ENCODE results near the gene IL31. TPM values are rescaled to one million over a fixed set of nuclear protein-coding genes. Genes with fewer than 3 reads are reported as not detected.

IL31 gene
- total and polyA plus RNA-seq, 3 donors from 2014 or later, result 0.38 TPM; not detected in 2

DNA sequence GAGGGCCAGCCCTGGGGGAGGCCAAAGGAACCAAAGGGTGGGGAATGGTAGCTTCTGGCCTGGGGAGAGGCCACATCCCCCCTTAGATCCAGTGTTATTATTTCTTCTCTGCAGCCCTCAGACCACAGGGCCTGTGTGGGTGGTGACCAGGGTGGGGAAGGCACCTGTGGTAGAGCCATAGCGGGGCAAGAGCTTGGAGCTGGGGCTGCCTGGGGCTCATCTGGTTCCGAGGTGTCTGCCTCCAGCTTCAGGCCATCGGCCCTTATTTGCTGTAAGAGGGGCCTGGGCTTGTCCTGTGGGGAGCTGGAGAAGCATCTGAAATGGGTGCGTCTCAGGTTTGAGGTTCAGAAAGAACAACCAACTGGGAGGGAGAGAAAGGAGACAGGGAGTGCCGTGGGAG, 27.4 kb upstream of the IL31 start:
- Histone ChIP-seq H3K9me3 (no peaks in the 10 kb centered on the region), H3K27ac (no peak overlapping the region), H3K27me3 (no peaks in the 10 kb centered on the region), H3K4me3 (no peak overlapping the region), H3K36me3 (ENCODE audit: low read depth, missing control alignments) (no peaks in the 10 kb centered on the region), H3K4me1 (no peaks in the 10 kb centered on the region)
- intact Hi-C loops (cut with DNase I; ENCODE audit: low total_unique reads), result no loop called here
- 87 to 95% methylated on average over 4 to 5 of the region's 5 CpGs for WGBS, 2 donors
- DNase-seq, result no peak
- TF ChIP-seq, protein P1, sequence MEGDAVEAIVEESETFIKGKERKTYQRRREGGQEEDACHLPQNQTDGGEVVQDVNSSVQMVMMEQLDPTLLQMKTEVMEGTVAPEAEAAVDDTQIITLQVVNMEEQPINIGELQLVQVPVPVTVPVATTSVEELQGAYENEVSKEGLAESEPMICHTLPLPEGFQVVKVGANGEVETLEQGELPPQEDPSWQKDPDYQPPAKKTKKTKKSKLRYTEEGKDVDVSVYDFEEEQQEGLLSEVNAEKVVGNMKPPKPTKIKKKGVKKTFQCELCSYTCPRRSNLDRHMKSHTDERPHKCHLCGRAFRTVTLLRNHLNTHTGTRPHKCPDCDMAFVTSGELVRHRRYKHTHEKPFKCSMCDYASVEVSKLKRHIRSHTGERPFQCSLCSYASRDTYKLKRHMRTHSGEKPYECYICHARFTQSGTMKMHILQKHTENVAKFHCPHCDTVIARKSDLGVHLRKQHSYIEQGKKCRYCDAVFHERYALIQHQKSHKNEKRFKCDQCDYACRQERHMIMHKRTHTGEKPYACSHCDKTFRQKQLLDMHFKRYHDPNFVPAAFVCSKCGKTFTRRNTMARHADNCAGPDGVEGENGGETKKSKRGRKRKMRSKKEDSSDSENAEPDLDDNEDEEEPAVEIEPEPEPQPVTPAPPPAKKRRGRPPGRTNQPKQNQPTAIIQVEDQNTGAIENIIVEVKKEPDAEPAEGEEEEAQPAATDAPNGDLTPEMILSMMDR (IDR thresholded peaks at IDR 0.05), result no peak
- no peak for TF ChIP-seq POLR2A (IDR thresholded peaks at IDR 0.05)

DNA sequence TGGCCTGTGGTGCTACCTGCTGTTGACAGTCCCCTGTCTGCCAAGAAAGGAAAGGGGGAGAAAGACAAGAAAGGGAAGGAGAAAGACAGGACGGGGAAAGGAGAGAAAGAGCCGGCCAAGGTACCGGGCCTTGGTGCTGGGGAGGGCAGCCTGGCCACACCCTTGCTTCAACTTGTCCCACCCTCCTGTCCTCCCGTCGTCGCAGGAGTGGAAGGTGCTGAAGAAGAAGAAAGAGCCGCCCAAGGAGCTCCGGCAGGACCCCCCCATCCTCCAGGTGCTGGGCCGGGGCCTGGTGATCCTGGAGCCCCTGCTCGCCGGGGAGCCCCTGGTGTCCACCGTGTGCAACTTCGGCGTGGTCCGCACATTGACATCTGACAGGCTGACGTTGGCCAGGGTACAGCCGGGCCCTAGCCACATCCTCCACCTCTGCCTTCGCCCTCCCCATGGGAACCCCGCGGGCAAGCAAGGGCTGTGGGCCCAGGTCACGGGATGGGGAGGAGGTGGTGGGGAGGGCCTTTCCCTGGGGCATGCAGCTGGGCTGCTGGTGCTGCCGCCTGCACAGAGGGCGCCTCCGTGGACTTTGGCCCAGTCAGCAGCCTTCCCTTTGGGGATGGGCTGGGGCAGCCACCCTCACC, 26.6 kb upstream of the IL31 start:
- Histone ChIP-seq H3K9me3 (no peaks in the 10 kb centered on the region), H3K27ac (no peak overlapping the region), H3K36me3 (ENCODE audit: low read depth, missing control alignments) (no peaks in the 10 kb centered on the region), H3K27me3 (no peaks in the 10 kb centered on the region), H3K4me3 (no peak overlapping the region), H3K4me1 (no peaks in the 10 kb centered on the region)
- intact Hi-C loops (cut with DNase I; ENCODE audit: low total_unique reads), result no loop called here
- TF ChIP-seq, protein P1 (IDR thresholded peaks at IDR 0.05), result no peak
- no peak for TF ChIP-seq POLR2A (IDR thresholded peaks at IDR 0.05)
- DNase-seq, result no peak
- 75 to 76% methylated on average over 6 to 24 of the region's 24 CpGs for WGBS, 2 donors

DNA sequence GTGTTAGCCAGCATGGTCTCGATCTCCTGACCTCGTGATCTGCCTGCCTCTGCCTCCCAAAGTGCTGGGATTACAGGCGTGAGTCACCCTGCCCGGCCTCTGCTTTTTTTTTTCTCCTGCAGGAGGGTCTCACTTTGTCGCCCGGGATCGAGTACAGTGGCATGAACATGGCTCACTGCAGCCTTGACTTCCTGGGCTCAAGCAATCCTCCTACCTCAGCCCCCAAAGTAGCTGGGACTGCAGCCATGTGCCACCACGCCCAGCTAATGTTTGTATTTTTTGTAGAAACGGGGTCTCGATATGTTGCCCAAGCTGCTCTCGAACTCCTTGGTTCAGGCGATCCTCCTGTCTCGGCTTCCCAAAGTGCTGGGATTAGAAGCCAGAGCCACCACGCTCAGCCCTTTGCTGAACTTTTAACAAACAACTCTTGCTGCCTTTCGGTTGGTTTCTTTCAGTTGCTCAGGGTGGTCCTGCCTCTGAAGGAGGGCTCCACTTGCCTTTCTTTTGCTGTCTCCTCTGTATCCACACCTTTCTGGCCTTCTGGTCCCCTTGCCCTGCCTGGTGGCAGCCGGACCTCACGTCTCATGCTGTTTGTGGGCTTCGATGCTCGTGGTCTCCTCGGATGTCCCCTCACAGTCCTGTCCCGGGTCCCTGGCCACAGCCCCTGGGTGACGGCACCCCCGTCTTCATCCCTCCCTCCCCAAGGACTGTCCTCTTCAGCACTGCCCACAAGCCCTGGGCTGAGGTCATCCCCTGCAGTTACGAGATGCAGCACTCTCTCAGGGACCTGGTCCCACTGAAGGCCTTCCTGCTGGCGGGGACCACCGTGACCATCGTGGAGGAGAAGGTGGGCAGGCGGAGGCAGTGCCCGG, 25.7 kb upstream of the IL31 start:
- WGBS, 2 donors, result 90 to 93% methylated on average over 23 to 29 of the region's 29 CpGs
- H3K9me3 ChIP-seq, result no peaks in the 10 kb centered on the region
- H3K27me3 ChIP-seq, result no peaks in the 10 kb centered on the region
- no peak for DNase-seq
- H3K4me1 ChIP-seq, result no peaks in the 10 kb centered on the region
- intact Hi-C loops (cut with DNase I; ENCODE audit: low total_unique reads), result no loop called here
- TF ChIP-seq POLR2A (IDR thresholded peaks at IDR 0.05), result no peak
- TF ChIP-seq, protein P1 (IDR thresholded peaks at IDR 0.05), result no peak
- H3K27ac ChIP-seq, result no peak overlapping the region
- no peak overlapping the region for H3K4me3 ChIP-seq
- no peaks in the 10 kb centered on the region for H3K36me3 ChIP-seq (ENCODE audit: low read depth, missing control alignments)

DNA sequence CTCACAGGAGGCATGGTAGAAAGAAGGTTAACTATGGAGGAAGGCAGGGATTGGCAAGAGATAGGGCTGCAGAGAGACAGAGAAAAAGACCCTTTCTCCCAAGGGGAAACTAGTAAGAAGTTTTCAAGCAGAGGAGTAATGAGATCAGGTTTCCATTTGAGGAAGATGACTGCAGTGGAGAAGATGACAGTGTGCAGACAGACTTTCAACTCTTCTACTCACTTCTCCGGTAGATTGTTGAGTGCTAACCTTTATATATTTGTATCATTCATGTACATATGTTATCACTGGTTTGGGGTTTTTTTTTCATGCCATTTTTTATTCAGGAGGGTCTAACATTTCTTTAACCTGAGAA, 23.6 kb upstream of the IL31 start:
- intact Hi-C loops (cut with DNase I; ENCODE audit: low total_unique reads), result no loop called here
- no peak for TF ChIP-seq POLR2A (IDR thresholded peaks at IDR 0.05)
- TF ChIP-seq, protein P1 (IDR thresholded peaks at IDR 0.05), result no peak
- H3K27me3 ChIP-seq, result no peaks in the 10 kb centered on the region
- H3K4me1 ChIP-seq, result no peaks in the 10 kb centered on the region
- 65 to 78% methylated on average over 1 of the region's 1 CpG for WGBS, 2 donors
- H3K27ac ChIP-seq, result no peak overlapping the region
- no peaks in the 10 kb centered on the region for H3K9me3 ChIP-seq
- no peak overlapping the region for H3K4me3 ChIP-seq
- H3K36me3 ChIP-seq (ENCODE audit: low read depth, missing control alignments), result no peaks in the 10 kb centered on the region
- no peak for DNase-seq

Data from testis (tissue), 3 donors.